ENCODE data around the gene MTHFD1L.
A peak's percentile ranks its signal among the peaks of the same experiment; 100 is the strongest.
"Not testable (repeated sequence)": the region's sequence is repeated elsewhere in the genome, so short reads cannot be mapped to it uniquely, and the experiment has no call there.

MTHFD1L gene

DNA sequence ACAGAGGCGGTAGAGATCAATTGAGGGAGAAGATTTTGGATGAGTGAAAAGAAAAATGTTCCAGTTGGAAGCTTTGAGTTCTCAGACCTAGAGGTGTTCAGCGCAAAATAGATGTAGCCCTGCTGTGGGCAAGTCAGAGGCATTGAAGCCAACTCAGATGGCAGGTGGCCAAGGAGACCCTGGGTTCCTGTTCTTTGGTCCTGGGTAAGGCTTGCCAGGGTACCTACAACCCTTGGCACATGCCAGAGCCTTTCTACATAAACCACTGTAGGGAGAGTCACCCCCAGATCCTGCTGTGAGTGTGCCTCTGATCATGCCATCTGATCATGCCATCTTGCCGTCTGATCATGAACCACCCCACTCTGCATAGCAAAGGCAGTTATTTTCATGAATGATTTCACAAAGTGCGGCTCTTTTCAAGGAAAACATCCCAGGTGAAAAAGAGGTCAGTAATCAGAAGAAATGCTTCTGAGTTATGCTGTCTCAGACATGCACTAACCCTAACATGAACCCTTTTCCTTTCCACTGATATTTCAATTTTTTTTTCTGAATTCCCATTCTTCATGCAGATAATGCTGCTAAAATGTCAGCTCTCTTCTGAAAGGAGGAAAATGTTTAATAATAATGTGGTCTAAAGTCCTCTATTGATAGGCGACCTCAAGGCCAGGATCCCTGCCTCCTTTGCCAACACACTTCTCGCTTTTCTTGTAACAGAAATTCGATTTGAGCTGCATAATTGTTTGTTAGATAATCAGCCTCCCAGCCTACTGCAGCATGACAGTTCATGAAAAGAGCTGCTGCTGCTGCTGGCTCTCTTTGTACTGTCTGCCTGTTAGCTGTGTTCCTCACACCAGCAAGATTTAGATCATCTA lies 153.6 kb downstream of the MTHFD1L start:
- DNase-seq = no peak

DNA sequence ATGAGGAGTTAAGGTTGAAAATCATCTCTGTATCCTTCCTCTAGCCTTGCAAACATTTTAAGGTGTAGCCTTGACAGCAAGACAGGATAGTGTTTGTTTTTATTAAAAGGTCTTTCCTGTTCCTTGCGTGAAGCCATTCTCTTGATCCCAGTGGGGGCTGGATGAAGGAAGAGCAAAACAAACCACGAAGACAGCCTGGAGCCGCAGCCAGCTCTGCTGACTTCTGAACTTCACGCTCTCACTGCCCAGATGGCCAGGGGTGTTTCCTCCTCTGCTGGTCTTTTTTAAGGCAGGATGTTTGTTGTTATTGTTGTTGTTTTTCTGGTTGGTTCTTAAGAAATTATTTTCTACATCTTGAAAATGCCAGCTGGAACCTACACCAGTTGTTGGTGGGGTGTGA lies 156.4 kb downstream of the MTHFD1L start:
- no peak for DNase-seq

DNA sequence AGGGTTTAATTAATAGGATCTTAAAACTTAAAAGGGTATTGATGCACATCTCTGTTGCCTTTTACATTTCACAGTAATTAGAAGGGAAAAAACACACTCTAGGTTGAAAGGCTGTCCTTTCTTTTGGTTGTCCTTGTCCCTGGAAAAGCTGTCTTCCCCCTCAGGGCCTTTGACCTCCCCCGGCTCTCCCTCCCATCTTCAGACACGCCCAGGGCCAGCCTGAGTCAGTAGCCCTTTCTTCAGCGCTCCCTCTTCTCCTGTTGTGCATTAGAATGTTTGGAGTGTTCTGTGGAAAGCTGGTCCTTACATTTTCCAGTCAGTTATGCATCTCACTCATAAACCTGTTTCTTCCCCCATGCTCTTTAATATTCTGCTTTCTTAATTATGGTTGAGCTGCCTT lies 157.0 kb downstream of the MTHFD1L start:
- no peak for DNase-seq

DNA sequence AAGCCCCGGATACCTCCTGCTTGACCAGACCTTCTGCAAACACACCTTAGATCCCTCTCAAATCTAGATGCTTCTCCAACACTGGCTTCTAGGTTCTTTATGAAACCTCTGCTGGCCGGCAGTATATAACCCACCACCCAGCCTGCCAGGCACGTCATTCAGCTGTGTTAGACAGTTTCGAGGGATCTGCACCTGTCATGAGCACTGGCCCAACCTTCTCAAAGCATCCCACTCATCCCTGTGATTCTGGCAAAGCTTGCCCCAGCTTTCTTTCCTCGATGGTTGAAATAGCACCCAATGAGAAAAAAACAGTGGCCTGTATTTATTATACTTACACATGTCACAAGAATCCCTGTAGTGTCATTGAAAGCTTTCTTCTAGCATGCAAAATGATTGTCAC lies 157.8 kb downstream of the MTHFD1L start:
- no peak for DNase-seq

DNA sequence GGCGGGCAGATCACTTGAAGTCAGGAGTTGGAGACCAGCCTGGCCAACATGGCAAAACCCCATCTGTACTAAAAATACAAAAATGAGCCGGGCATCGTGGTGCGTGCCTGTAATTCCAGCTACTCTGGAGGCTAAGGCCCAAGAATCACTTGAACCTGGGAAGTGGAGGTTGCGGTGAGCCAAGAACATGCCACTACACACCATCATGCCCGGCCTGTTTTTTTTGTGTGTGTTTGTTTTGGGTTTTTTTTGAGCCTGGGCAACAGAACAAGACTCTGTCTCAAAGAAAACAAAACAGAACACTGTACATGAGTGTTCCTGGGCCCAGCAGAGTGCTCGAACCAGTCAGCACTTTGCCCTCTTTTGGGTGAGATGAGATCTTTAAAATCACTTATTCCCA lies 159.1 kb downstream of the MTHFD1L start:
- DNase-seq = no peak

DNA sequence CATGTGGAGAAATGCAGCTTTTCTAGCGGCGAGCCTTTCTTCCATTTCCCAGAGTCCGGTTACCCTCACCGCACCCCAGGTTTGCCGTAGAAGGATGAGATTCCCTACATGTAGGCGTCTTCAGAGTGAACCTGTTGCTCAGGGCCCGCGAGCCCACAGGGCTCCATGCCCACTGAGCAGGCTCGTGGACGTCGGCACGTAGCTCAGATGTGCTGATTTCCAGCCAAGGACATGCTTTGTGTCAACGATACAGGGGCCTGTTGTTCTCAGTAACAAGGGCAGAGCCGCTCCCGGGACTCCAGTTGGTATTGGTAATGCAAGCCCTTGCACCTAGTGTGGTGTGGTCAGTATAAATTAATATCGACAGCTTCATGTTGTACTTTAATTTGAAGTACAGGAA lies 159.6 kb downstream of the MTHFD1L start:
- no peak for DNase-seq

DNA sequence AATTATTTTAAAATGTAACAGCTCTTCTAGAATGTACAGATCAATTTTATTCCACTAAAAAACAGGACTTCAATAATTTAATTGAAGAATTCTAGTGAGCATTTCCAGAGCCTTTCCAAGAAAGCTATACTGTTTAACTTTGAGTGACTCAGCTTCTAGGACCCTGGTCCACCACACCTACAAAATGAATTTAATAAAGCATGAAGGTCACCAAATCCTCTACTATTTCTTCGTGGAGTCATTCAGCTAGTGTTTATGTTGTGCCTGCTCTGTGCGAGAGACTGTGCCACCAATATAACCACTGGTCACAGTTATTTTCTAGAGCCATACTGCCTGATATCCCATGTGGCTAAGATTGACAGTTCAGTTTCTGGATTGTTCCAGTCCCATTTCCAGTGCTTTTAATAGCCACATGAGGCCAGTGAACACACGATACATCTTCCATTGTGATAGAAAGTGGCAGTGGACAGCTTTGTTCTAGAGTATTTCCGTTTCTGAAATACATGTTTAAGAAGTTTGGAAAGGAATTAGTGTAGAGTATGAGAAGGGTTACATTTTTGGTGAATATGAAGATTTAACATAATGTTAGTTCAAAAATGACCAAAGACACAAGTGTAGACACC lies 160.7 kb downstream of the MTHFD1L start:
- peak; percentile 18 for DNase-seq

DNA sequence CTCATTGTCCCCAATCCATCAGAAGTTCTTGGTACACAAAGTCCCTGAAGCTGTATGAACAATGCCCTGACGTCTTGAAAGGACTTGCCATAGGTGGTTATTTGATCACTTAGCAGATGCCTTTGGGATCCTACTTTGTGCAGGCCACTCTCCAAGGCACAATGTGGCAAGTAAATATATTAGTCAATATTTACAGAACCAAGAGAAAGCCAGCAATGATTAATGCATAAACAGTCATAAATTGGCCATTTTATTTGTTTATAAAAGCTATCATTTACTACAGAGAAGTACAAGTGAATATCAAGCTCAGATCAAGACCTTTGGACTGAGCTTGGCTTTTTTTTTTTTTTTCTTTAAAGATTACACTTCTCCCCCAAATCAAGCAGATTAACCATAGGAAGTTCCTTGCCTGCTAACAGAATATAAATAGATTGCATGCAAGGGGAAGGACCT lies 161.8 kb downstream of the MTHFD1L start:
- peak; percentile 79 for DNase-seq

DNA sequence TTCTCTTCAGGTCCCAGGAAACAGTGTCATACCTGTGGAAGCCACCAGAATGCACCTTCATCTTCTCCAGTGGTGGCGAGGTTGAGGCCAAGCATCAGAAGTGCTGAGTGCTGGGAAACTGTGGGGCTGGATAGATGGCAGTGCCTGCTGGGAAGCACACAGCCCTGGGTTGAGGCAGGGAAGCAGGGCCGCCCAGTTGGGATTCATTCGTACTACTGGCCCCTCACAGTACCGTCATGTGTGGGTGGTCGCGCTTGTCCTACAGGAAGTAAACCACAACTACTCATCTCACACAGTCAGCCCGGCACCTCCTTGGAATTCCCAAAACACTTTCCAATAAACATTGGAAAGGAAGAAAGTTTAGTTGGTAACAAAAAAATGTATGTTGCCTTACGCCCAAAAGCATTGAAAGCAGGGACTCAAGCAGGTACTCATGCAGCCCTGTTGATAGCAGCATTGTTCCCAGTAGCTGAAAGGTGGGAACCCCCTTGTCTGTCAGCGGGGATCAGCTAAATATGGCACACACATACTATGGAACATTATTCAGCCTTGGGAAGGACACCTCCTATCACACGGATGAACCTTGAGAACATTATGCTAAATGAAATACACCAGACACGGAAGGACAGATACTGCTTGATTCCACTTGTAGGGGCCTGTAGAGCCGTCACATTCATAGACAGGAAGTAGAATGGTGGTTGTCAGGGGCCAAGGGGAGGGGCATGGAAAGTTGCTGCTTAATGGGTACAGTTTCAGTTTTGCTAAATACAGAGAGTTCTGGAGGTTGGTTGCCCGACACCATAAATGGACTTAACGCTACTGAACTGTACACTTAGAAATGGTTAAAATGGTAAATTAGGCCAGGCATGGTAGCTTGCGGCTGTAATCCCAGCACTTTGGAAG lies 162.7 kb downstream of the MTHFD1L start:
- DNase-seq = no peak

DNA sequence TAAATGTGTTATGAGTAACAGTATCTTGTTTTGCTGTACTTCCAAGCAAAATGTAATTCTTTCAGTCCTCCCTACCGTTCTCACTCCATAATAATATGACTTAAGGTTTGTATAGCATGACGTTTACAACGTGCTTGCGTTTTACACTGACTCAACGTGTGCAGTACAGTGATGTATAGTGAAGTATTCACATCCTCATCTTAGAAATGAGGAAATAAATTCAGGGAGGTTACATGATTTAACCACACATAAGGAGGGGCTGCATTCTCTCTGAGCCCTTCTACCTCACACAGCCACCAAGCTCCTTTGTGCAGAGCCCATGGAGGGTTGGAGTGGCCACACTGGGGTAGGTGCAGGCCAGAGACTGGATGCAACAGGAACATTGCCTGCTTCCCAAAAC lies 164.5 kb downstream of the MTHFD1L start:
- DNase-seq = no peak

DNA sequence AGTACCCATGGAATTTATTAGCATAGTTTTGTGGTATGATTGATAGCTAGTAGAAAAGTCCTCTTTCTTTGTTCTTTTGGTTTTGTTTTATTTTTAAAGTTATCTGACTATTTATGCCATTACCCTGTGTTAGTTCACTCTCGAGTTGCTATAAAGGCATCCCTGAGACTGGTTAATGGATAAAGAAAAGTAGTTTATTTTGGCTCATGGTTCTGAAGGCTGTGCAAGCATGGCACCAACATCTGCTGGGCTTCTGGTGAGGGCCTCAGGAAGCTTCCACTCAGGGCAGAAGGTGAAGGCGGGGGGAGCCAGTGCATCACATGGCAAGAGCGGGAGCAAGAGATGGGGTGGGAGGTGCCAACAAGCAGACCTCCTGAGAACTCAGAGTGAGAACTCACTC lies 166.5 kb downstream of the MTHFD1L start:
- DNase-seq = no peak

DNA sequence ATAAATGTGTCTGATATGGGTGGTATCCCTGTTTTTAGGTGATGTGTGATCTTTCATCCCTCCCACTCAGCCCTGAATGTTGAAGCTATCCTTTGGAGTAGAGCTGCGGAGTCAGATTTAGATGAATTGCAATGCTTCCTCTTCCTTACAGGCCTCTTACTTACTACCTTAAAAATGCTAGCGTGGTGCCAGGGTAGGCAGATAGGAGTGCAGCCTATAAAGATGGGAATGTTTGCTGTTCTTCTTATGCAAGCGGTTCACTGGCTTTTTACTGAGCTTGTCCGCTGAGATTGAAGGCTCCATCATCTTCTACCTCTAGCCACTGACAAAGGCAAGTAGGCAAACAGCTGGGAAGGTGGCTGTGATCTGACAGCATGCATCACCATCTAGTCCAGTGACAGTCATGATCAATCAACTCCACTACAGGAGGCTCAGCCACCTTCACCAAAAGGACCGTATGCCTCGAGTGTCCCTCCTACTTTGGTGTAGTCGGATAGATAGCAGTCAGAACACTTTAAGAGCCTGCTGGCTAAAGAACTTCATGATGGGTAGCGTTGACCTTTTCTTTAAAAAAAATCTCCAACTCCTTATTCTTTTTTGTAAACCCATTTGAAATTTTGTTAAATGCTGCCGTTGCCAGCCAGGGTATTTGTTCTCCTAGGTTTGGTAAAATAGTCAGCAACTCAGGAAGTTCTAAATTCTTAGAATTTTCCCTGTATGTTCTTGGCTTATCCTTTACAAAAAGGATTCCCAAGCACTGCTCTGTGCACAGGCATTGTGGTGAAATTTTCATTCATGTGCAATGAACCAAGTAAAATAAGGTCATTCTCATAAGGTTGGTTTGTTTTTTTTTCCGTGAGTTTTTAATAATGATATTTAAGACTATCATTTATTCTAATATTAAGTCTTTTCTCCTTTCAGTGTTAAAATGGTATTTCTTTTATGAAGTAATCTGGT lies 169.6 kb downstream of the MTHFD1L start:
- DNase-seq = no peak

DNA sequence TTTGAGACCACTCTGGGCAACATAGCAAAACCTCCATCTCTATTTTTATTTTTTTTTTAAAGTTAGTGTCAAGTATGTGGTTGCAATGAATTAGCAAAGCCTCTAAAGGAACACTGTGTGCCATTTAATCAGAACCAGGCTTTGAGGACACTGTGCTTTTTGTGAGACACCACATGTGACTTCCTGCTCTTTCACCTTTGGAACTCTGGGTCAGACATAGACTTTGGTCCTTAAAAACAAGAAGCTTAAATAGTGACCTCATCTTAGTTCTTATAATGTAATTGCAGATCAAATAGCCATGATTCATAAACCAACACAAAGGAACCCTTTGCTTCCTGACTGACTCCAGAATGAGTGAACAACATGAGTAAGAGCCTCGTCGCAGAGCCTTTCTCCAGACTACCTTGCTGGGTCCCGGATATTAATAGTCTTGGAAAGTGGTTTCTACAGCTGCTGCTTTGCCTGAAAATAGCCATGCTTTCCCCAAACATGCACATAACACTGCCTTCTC lies 170.8 kb downstream of the MTHFD1L start:
- peak; percentile 78 for DNase-seq

DNA sequence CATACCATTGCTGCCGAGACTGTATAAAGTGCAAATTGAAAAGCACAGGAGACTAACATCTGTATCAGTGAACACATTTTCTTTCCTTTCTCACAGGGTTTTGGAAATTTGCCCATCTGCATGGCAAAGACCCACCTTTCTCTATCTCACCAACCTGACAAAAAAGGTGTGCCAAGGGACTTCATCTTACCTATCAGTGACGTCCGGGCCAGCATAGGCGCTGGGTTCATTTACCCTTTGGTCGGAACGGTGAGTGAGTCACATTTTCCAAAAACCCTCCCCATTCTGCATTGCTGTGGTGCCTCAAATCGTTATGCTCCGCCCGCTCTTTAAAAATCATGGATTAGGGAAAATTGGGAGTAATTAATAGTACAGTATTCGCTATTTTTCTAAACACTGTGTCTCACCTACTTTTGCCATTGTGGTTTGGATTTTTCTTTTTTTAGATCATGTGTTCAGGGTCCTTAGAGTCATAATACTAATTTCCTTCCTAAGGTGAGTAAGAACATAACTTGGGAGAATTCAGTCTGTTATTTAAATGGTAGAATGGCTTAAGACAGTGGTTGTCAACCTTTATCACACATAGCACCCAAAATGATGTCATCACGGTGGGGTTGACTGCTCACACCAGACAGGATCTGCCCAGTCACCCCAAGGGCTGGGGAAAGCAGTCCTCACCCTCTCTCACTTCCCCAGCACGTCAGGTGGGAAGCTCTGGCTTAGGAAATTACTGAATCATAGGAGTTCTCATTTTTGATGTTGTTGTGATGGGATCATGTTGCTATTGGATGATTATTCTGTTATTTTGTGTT lies 171.6 kb downstream of the MTHFD1L start:
- peak; percentile 1 for DNase-seq

DNA sequence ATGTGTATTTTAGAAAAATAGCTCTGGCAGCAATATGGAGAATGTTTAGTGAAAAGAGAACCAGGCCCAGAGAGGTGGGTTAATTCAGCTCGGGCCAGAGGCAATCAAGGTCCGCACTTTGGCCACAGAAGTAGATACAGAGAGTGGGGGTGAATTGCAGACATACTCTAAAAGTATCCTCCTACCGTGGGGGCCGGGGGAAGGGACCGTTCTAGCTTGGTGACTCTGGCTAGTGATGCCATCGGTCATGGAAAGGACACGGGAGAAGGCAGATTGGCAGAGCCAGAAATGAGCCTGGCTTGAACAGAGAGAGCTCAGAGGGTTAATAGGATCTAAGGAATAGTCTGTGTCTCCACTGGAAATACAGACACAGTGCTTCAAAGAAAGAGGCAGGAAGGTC lies 173.1 kb downstream of the MTHFD1L start:
- DNase-seq = no peak

DNA sequence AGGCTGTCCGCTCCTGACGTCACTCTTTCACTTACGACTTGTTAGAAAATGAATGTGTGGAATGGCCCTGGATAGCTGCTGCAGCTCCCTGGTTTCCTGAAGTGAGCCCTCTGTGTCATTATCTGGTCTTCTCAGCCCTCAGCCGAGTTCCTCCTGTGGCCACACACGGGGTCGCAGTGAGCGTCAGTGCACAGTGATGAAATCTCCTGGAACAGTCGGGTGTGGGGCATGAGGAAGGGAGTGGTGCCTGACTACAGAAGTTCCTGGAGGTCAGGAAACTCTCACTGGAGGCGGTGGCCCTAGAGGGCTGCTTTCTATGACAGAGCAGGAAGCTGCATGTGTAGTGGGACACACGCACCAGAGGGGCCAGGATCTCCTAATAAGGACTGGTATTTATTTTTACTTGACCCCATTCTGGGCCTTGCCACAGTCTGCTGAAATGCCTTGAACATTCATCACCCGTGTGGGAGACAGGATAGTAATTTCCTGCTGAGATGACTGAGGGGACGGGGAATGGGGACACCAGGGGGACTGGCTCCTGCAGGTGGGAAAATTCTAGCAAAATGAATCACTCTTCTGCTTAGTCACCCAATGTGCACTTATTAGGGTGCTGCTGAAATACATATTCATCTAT lies 175.5 kb downstream of the MTHFD1L start:
- not testable (repeated sequence) for DNase-seq

DNA sequence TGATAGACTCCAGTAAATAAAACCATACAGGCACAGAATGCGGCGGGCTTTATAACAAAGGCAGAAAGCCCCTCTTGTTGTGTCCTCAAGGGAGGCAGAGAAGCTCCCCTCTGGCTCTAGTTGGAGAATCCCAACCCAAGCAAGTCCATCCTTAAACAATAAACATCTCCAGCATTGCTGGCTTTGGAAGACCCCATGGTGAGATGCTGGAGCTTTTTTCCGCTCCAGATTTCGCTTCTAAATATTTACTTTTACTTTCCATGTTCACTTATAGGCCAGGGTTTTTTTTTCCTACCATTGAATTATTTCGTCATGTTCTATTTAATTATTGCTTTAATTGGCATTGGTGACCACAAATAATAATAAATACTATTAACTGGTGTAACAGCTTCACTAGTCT lies 176.2 kb downstream of the MTHFD1L start:
- DNase-seq = no peak

DNA sequence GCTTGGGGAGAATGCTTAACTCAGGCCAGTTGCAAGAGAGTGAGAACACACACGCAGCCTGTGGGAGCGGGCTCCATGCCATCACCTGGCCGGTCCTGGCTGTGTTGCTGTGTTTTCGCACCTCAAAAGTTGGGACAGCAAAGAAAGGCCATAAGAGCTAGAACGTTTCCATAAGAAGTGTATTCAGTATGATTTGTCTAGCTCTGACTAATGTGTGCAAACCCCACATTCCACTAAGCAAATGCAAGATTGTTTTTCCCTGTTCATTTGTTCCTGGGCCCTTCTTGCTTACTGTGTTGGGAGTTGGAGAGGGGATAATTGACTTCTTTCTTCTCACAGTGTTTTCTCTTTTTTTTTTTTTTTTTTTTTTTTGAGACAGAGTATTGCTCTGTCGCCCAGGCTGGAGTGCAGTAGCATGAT lies 177.4 kb downstream of the MTHFD1L start:
- DNase-seq = not testable (repeated sequence)

DNA sequence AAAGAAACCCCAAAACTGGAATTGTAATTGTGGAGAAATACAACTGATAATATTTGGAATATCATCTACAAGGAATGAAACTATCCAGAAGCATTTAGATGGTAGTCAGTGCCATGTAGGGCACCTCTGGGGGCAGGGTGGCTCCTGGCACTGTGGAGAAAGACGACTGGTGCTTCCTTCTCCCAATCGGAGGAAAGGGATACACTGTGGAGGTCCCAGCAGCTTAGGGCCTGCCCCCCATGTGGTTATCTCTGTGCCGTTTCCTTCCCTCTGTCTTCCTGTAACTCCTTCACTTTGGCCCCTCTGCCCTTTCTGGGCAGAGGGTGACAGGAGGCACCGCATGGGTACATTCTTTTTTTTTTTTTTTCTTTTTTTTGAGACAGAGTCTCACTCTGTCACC lies 178.4 kb downstream of the MTHFD1L start:
- peak; percentile 15 for DNase-seq

All from DMS53 (cell line).